ENCODE measurements around the gene ZNF71. TPM values are rescaled to one million over a fixed set of nuclear protein-coding genes. Genes with fewer than 3 reads are reported as not detected.

The ZNF71 gene
- total and polyA plus RNA-seq, 2 donors (not counting 1 experiment from before 2014, with no cell fraction given) = 6.4 to 9.3 TPM

DNA sequence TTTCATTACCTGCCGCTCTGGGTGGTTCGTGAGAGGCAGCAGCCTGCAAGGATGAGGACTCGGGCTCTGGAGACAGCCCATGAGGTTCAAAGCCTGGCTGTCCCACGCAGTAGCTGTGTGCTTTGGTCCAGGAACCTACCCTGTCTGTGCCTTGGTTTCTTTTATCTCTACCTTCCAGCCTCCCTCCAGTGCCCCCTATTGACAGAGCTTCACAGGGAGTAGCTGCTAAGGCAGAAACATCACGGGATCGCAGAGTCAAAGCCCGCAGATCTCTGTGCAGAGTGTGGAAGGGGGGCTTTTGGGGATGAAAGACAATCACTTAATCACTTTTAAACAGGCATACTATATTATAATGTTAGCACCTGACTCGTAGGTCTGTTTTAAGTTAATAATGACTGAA, 16.2 kb downstream of the ZNF71 start:
- H3K4me1 Mint-ChIP-seq = no peaks in the 10 kb centered on the region
- no peaks in the 10 kb centered on the region for H3K27me3 Mint-ChIP-seq
- H3K36me3 ChIP-seq (replicated peaks in 1 of 2; ENCODE audit: control extremely low read depth in 1 of 2, control insufficient read depth in 1 of 2, extremely low read depth in 1 of 2, insufficient read depth in 2 of 2, low read length in 1 of 2) = peaks cover 2 to 8% of the 10 kb centered on the region in 2 experiments
- no peak overlapping the region for H2AFZ ChIP-seq (ENCODE audit: insufficient read depth, low read depth, low read length, poor library complexity, severe bottlenecking)
- ATAC-seq (ENCODE audit: low read depth) = no peak
- peaks cover 38% of the 10 kb centered on the region for H3K9me3 Mint-ChIP-seq (ENCODE audit: insufficient read depth)
- peaks cover 0 to 57% (median 45%) of the 10 kb centered on the region in 3 donors for H3K9me3 ChIP-seq (ENCODE audit: control extremely low read depth in 1 of 3, control insufficient read depth in 2 of 3, insufficient read depth in 1 of 3, low read length in 2 of 3)
- no peak overlapping the region for H3K4me3 Mint-ChIP-seq
- peaks cover 49% of the 10 kb centered on the region for H3K79me2 ChIP-seq (ENCODE audit: control insufficient read depth, insufficient read depth, low read length)
- no peak overlapping the region for H3K9ac ChIP-seq (ENCODE audit: low read length)
- intact Hi-C loops (cut with micrococcal nuclease) = no loop called here
- H3K4me3 ChIP-seq (ENCODE audit: control extremely low read depth in 1 of 5, extremely low read depth in 1 of 5, insufficient read depth in 1 of 5, low read depth in 2 of 5, low read length in 4 of 5) = no peak overlapping the region
- ChIA-PET POLR2A (no interaction called here), CTCF (no interaction called here)
- no peak overlapping the region for H3K27ac Mint-ChIP-seq
- TF ChIP-seq EZH2 (IDR thresholded peaks at IDR 0.05; ENCODE audit: borderline replicate concordance, insufficient read depth, low read depth, low read length, poor library complexity, severe bottlenecking) = no peak
- TF ChIP-seq CTCF (IDR thresholded peaks at IDR 0.05) = no peak
- no peaks in the 10 kb centered on the region for H3K4me1 ChIP-seq (ENCODE audit: control insufficient read depth in 2 of 2, insufficient read depth in 2 of 2, low read length in 2 of 2)
- H3K4me2 ChIP-seq (replicated peaks; ENCODE audit: low read depth, low read length, poor library complexity, severe bottlenecking) = no peak overlapping the region
- no peak for DNase-seq
- no peaks in the 10 kb centered on the region for H3K27me3 ChIP-seq (replicated peaks in 1 of 4; ENCODE audit: control extremely low read depth in 1 of 4, control insufficient read depth in 3 of 4, insufficient read depth in 4 of 4, low read length in 3 of 4)
- 63% methylated on average over 4 of the region's 8 CpGs for whole genome bisulfite sequencing (ENCODE audit: insufficient coverage)
- H3K27ac ChIP-seq (ENCODE audit: low read length in 2 of 2) = no peak overlapping the region
- H4K20me1 ChIP-seq (ENCODE audit: control insufficient read depth, insufficient read depth, low read length, poor library complexity, severe bottlenecking) = no peaks in the 10 kb centered on the region

DNA sequence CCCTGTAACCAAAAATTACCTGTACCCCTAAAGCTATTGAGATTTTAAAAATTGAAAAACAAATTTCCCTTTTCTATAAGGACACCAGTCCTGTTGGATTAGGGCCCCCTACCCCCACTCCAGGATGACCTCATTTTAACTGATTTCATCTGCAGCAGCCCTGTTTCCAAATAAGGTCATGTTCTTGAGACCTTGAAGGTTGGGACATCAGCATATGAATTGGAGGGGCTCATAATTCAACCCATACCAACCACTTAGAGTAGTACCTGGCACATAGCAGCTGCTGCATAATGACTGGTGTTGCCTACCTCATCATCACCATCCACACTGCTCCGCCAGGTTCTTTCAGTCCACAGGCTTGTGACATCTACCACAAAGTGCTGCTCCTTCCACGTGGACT, 17.6 kb downstream of the ZNF71 start:
- H3K4me1 Mint-ChIP-seq = no peaks in the 10 kb centered on the region
- Histone ChIP-seq H3K27ac (ENCODE audit: low read length in 2 of 2) (no peak overlapping the region), H3K4me3 (ENCODE audit: control extremely low read depth in 1 of 5, extremely low read depth in 1 of 5, insufficient read depth in 1 of 5, low read depth in 2 of 5, low read length in 4 of 5) (no peak overlapping the region), H3K4me1 (ENCODE audit: control insufficient read depth in 2 of 2, insufficient read depth in 2 of 2, low read length in 2 of 2) (no peaks in the 10 kb centered on the region), H4K20me1 (ENCODE audit: control insufficient read depth, insufficient read depth, low read length, poor library complexity, severe bottlenecking) (no peaks in the 10 kb centered on the region), H3K36me3 (replicated peaks in 1 of 2; ENCODE audit: control extremely low read depth in 1 of 2, control insufficient read depth in 1 of 2, extremely low read depth in 1 of 2, insufficient read depth in 2 of 2, low read length in 1 of 2) (peaks cover 2 to 14% of the 10 kb centered on the region in 2 experiments), H3K79me2 (ENCODE audit: control insufficient read depth, insufficient read depth, low read length) (peaks cover 44% of the 10 kb centered on the region), H3K4me2 (replicated peaks; ENCODE audit: low read depth, low read length, poor library complexity, severe bottlenecking) (no peak overlapping the region), H3K9ac (ENCODE audit: low read length) (no peak overlapping the region), H3K27me3 (replicated peaks in 1 of 4; ENCODE audit: control extremely low read depth in 1 of 4, control insufficient read depth in 3 of 4, insufficient read depth in 4 of 4, low read length in 3 of 4) (no peaks in the 10 kb centered on the region), H3K9me3 (ENCODE audit: control extremely low read depth in 1 of 3, control insufficient read depth in 2 of 3, insufficient read depth in 1 of 3, low read length in 2 of 3) (peaks cover 0 to 56% (median 41%) of the 10 kb centered on the region in 3 donors), H2AFZ (ENCODE audit: insufficient read depth, low read depth, low read length, poor library complexity, severe bottlenecking) (no peak overlapping the region)
- DNase-seq (no peak), ATAC-seq (ENCODE audit: low read depth) (no peak)
- intact Hi-C loops (cut with micrococcal nuclease) = no loop called here
- CTCF ChIA-PET = no interaction called here
- TF ChIP-seq EZH2 (IDR thresholded peaks at IDR 0.05; ENCODE audit: borderline replicate concordance, insufficient read depth, low read depth, low read length, poor library complexity, severe bottlenecking) (no peak), CTCF (IDR thresholded peaks at IDR 0.05) (no peak)
- POLR2A ChIA-PET = no interaction called here
- H3K27ac Mint-ChIP-seq = no peak overlapping the region
- H3K4me3 Mint-ChIP-seq = no peak overlapping the region
- WGBS (ENCODE audit: insufficient coverage) = 96% methylated on average over 2 of the region's 2 CpGs
- peaks cover 38% of the 10 kb centered on the region for H3K9me3 Mint-ChIP-seq (ENCODE audit: insufficient read depth)
- no peaks in the 10 kb centered on the region for H3K27me3 Mint-ChIP-seq

Data from B cell (primary cell).